Lower leg skin (tissue), 4 donors: ENCODE measurements around the gene ADAT3. TPM values are rescaled to one million over a fixed set of nuclear protein-coding genes. Genes with fewer than 3 reads are reported as not detected.
"Not testable (repeated sequence)": the region's sequence is repeated elsewhere in the genome, so short reads cannot be mapped to it uniquely, and the experiment has no call there.

ENCODE experiments used
- DNase-seq, 2 donors: peaks; one replicate each; pipeline ENCODE4 v3.0.0-alpha.2; 2019; ENCODE audit warnings: low spot score in 2 of 2
- H3K4me3 ChIP-seq: fragments of 200-600 bp; sonication (generic); 2 replicates; pipeline ENCODE4 v1.5.1; 2017; ENCODE audit warnings: mild to moderate bottlenecking, low read depth; ENCODE audit not compliant: poor library complexity, severe bottlenecking
- CTCF ChIP-seq, 3 donors: fragments of 450-650 bp; IDR thresholded peaks; one replicate each; pipeline ENCODE4 v1.5.1; 2016; ENCODE audit warnings: antibody characterized with exemption in 3 of 3, mild to moderate bottlenecking in 3 of 3, moderate library complexity in 2 of 3
- POLR2A ChIP-seq, 2 donors: fragments of 450-650 bp; IDR thresholded peaks; one replicate each; pipeline ENCODE4 v1.6.1; 2016 to 2017; ENCODE audit warnings: antibody characterized with exemption in 2 of 2, mild to moderate bottlenecking in 1 of 2, moderate library complexity in 1 of 2
- WGBS, 2 donors: methylation state at CpG; one replicate each; pipeline ENCODE4 v1.1.5; 2018; 5-methylcytosine and 5-hydroxymethylcytosine counted together
- intact Hi-C: fragments of 100-400 bp; cut with DNase I; formaldehyde crosslinking; loops from one replicate; pipeline ENCODE4 v1.15.0; 2023; ENCODE audit warnings: low total_unique reads
- total RNA-seq, 4 donors: library from RNA; depleted of rRNA; stranded (reverse); fragments of >200 nt; gene quantifications; one replicate each; pipeline ENCODE4 v1.1.0, GENCODE V29; 2016

Gene ADAT3
- total RNA-seq, 4 donors from 2014 or later: 20.1 to 27.3 (median 25.7) TPM

GRCh38 chr19:1871630-1872029, 33.6 kb upstream of the ADAT3 start:
- TF ChIP-seq POLR2A (IDR thresholded peaks at IDR 0.05) (no peak), CTCF (IDR thresholded peaks at IDR 0.05) (no peak)
- H3K4me3 ChIP-seq: no peak overlapping the region
- 88 to 91% methylated on average over 11 to 13 of the region's 13 CpGs for WGBS, 2 donors
- intact Hi-C loops: no loop called here
- no peak for DNase-seq

GRCh38 chr19:1872807-1873523, 32.2 kb upstream of the ADAT3 start:
- TF ChIP-seq POLR2A (IDR thresholded peaks at IDR 0.05): no peak
- TF ChIP-seq CTCF (IDR thresholded peaks at IDR 0.05): no peak
- no peak overlapping the region for H3K4me3 ChIP-seq
- intact Hi-C loops: no loop called here
- DNase-seq: no peak
- WGBS, 2 donors: 85 to 89% methylated on average over 15 to 19 of the region's 25 CpGs

- H3K4me3 ChIP-seq: no peak overlapping the region
- intact Hi-C loops: no loop called here
- peak in 1 of 2 donors; percentile 89 for DNase-seq
- TF ChIP-seq POLR2A (IDR thresholded peaks at IDR 0.05): no peak
- TF ChIP-seq CTCF (IDR thresholded peaks at IDR 0.05): no peak
- WGBS, 2 donors: 36 to 42% methylated on average over 29 of the region's 29 CpGs
Measured at GRCh38 chr19:1873524-1874473, 31.4 kb upstream of the ADAT3 start.

GRCh38 chr19:1874554-1875185, 30.5 kb upstream of the ADAT3 start:
- H3K4me3 ChIP-seq: peak overlapping the region; percentile 80
- no peak for DNase-seq
- TF ChIP-seq POLR2A (IDR thresholded peaks at IDR 0.05) (no peak), CTCF (IDR thresholded peaks at IDR 0.05) (no peak)
- intact Hi-C loops: no loop called here
- 6 to 9% methylated on average over 16 of the region's 16 CpGs for WGBS, 2 donors

- H3K4me3 ChIP-seq: peak overlapping the region; percentile 80
- 0 to 1% methylated on average over 11 of the region's 11 CpGs for WGBS, 2 donors
- intact Hi-C loops, DNase-seq: not testable (repeated sequence)
Measured at GRCh38 chr19:1875265-1875645, 29.9 kb upstream of the ADAT3 start.
